Measurements from ENCODE around the gene CTDSPL.

DNA sequence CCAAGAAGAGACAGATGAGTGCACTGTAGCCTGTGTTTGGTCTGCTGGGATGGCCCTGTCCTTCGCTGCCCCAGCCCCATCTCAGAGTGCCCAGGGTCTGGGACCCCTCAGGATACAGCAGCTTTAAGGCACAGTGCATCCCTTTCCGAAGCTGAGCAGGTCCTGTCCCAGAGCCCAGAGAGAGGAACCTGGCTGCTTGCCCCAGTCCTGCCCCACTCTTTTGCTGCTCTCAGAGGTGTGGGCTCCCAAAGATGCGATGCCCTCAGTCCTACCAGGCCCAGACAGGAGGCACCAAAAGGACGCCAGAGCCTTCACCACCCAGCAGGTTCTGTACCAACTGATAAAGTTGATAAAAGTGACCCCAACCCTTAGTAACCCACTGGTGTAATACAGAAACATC lies 159.5 kb downstream of the CTDSPL start:
- TF ChIP-seq, protein P1, sequence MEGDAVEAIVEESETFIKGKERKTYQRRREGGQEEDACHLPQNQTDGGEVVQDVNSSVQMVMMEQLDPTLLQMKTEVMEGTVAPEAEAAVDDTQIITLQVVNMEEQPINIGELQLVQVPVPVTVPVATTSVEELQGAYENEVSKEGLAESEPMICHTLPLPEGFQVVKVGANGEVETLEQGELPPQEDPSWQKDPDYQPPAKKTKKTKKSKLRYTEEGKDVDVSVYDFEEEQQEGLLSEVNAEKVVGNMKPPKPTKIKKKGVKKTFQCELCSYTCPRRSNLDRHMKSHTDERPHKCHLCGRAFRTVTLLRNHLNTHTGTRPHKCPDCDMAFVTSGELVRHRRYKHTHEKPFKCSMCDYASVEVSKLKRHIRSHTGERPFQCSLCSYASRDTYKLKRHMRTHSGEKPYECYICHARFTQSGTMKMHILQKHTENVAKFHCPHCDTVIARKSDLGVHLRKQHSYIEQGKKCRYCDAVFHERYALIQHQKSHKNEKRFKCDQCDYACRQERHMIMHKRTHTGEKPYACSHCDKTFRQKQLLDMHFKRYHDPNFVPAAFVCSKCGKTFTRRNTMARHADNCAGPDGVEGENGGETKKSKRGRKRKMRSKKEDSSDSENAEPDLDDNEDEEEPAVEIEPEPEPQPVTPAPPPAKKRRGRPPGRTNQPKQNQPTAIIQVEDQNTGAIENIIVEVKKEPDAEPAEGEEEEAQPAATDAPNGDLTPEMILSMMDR (IDR thresholded peaks at IDR 0.05; ENCODE audit: poor library complexity): no peak
- TF ChIP-seq EZH2 (IDR thresholded peaks at IDR 0.05; ENCODE audit: borderline replicate concordance) (no peak), EZH2phosphoT487 (IDR thresholded peaks at IDR 0.05; ENCODE audit: low read depth, severe bottlenecking, unreplicated experiment) (no peak)
